ENCODE measurements around the gene SLC38A3. TPM values are rescaled to one million over a fixed set of nuclear protein-coding genes. Genes with fewer than 3 reads are reported as not detected.

The SLC38A3 gene
- total RNA-seq: not detected in 2 replicates

- DNase-seq (ENCODE audit: low read depth): no peak
- H3K4me3 ChIP-seq (ENCODE audit: low read depth, low read length): peak within 1 kb of the TSS; percentile 30
These were observed at the start of gene SLC38A3 for GRCh38 chr3:50204804-50205412. Gene SLC38A3, plus strand, starts transcription at chr3:50205271. Its CDS starts 8,929 bp downstream, at chr3:50214200.

GRCh38 chr3:50155491-50155878 lies 49.6 kb upstream of the SLC38A3 start:
- peak overlapping the region; percentile 9 for H3K4me3 ChIP-seq (ENCODE audit: low read depth, low read length)
- TF ChIP-seq CTCF (IDR thresholded peaks at IDR 0.05; ENCODE audit: insufficient read depth, low read depth, low read length): no peak
- no peak for DNase-seq (ENCODE audit: low read depth)

More at GRCh38 chr3:50204804-50205412, at the start of gene SLC38A3:
- no peak for TF ChIP-seq CTCF (IDR thresholded peaks at IDR 0.05; ENCODE audit: insufficient read depth, low read depth, low read length)

DNA sequence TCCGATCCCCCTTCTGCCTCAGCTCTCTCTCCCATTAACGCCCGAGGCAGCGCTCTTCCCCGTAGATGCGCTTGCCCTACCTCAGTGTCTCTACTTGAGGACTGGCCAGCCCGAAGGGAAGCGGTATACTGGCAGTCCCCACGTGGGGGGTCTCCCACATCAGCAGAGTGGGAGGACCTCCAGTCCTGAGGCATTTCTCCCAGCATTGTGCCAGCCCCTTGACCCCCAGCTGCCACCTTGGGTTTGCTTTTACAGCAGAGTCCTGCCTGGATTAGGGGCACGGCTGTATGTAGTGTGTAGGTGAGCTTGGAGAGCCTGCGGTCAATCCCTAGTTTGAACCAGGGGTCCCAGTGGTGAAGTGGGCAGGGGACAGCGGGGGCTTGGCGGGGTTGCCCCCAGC lies 49.2 kb upstream of the SLC38A3 start:
- no peak for DNase-seq (ENCODE audit: low read depth)
- H3K4me3 ChIP-seq (ENCODE audit: low read depth, low read length): no peak overlapping the region
- no peak for TF ChIP-seq CTCF (IDR thresholded peaks at IDR 0.05; ENCODE audit: insufficient read depth, low read depth, low read length)

GRCh38 chr3:50156549-50157493 lies 48.2 kb upstream of the SLC38A3 start:
- TF ChIP-seq CTCF (IDR thresholded peaks at IDR 0.05; ENCODE audit: insufficient read depth, low read depth, low read length): no peak
- no peak for DNase-seq (ENCODE audit: low read depth)
- H3K4me3 ChIP-seq (ENCODE audit: low read depth, low read length): no peak overlapping the region

DNA sequence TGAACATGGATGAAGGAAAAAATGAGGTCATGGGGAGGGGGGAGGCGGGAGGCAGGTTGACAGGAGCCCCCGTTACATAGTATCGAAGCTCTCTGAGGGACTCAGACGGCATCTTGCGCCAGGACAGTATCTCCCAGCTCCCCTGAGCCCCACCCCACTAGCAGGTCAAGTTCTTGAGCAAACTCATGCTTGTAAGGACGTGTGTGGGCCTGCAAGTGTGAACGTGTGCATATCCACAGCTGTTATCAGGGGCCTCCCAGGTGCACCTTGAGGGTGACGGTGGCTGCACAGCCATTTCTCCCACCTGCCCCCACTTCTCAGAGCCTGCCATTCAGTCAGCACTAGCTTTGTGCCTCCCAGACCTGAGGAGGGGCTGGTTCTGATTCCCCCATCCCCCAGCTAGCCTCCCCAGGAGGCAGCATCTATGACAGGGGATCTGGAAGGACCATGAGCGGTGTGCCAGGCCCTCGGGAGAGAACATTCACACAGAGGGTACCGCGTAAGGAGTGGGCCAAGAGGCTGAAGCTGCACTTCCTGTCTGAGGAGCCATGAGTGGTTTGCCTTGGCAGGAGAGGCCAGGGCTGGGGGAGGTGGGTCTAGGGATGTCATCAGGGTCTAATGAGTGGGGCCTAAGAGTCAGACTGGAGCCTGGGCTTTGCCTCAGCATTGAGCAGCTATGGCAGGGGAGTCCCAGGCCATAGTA lies 47.1 kb upstream of the SLC38A3 start:
- DNase-seq (ENCODE audit: low read depth): no peak
- no peak for TF ChIP-seq CTCF (IDR thresholded peaks at IDR 0.05; ENCODE audit: insufficient read depth, low read depth, low read length)
- H3K4me3 ChIP-seq (ENCODE audit: low read depth, low read length): no peak overlapping the region

DNA sequence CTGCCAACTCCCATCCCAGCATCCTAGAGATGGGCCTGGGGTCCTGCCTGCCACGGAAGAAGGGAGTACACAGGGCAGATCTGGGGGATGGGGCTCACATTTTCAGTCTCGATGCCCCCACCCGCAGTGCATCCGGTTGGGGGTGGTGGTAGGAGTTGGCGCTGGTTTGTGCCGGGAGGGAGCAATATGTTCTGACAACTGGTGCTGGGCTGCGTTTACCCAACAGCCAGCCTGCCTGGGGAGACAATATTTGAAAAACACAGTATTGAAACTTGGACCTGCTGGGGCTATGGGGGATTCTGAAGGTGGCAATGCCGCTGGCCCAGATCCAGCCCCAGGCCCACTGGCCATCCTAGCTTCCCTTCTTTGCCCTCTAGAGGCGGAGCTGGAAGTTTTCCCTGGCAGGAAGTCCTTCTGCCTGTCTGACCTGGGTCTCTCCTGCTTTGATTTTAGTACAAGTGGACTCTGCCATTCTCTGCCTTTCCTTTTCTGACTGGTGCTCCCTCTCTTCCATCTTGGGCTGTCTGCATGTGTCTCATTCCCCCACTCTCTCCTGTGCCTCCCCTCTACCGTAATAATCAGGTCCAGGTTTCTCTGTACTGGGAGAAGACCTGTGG lies 46.4 kb upstream of the SLC38A3 start:
- no peak overlapping the region for H3K4me3 ChIP-seq (ENCODE audit: low read depth, low read length)
- TF ChIP-seq CTCF (IDR thresholded peaks at IDR 0.05; ENCODE audit: insufficient read depth, low read depth, low read length): no peak
- no peak for DNase-seq (ENCODE audit: low read depth)

All from fibroblast of villous mesenchyme (primary cell).